PC-3 (cell line): Measurements from ENCODE around the gene SLC34A1. TPM values are rescaled to one million over a fixed set of nuclear protein-coding genes. Genes with fewer than 3 reads are reported as not detected.

Experiments
- ATAC-seq: fragments of 200-7000 bp; cut with Tn5 transposase; 2 replicates; pipeline ENCODE4 v1.9.1; 2020; ENCODE audit warnings: mild to moderate bottlenecking, moderate library complexity
- BruUV-seq: library from RNA; stranded (reverse); fragments of 400-500 nt; replicated peaks from 2 replicates; lab custom pipeline; 2021; lab: Mats Ljungman, UMichigan
- CTCF ChIA-PET: fragments of 300-600 bp; sonication (Branson Sonifier 250); formaldehyde crosslinking; loops from one replicate; lab custom pipeline; 2022; ENCODE audit warnings: antibody characterized with exemption; lab: Charles Lee
- POLR2A ChIA-PET: fragments of 300-600 bp; sonication (Branson Sonifier 250); formaldehyde crosslinking; loops from one replicate; lab custom pipeline; 2022; ENCODE audit warnings: antibody characterized with exemption; ENCODE audit not compliant: unreplicated experiment; lab: Charles Lee
- DNase-seq: peaks from one replicate; pipeline ENCODE4 v3.0.0-alpha.2; 2015
- H2AFZ ChIP-seq: fragments of 300-600 bp; sonication (generic); 2 replicates; pipeline ENCODE4 v1.6.0; 2016; ENCODE audit warnings: antibody characterized with exemption, low read length
- H3F3A ChIP-seq: fragments of 300-600 bp; sonication (generic); one replicate; pipeline ENCODE4 v1.6.0; 2017; ENCODE audit warnings: antibody characterized with exemption, low read length, control low read depth, mild to moderate bottlenecking; ENCODE audit not compliant: unreplicated experiment
- H3K27ac ChIP-seq: fragments of 300-600 bp; sonication (generic); 2 replicates; pipeline ENCODE4 v1.5.1; 2016; ENCODE audit warnings: mild to moderate bottlenecking, low read length
- H3K27me3 ChIP-seq: fragments of 300-600 bp; sonication (generic); 2 replicates; pipeline ENCODE4 v1.6.1; 2016; ENCODE audit warnings: low read length, mixed read lengths
- H3K36me3 ChIP-seq: fragments of 300-600 bp; sonication (generic); 2 replicates; pipeline ENCODE4 v1.6.1; 2016; ENCODE audit warnings: low read depth, mixed run types, low read length, mixed read lengths
- H3K4me1 ChIP-seq: fragments of 300-600 bp; sonication (generic); 2 replicates; pipeline ENCODE4 v1.5.1; 2016; ENCODE audit warnings: low read length; ENCODE audit not compliant: insufficient read depth
- H3K4me2 ChIP-seq: fragments of 300-600 bp; sonication (generic); 2 replicates; pipeline ENCODE4 v1.6.0; 2016; ENCODE audit warnings: low read length
- H3K4me3 ChIP-seq: fragments of 300-600 bp; sonication (generic); 2 replicates; pipeline ENCODE4 v1.5.1; 2016; ENCODE audit warnings: mild to moderate bottlenecking, low read length, mixed read lengths
- H3K79me2 ChIP-seq: fragments of 300-600 bp; sonication (generic); 2 replicates; pipeline ENCODE4 v1.6.1; 2017; ENCODE audit warnings: low read length, mixed read lengths
- H3K9ac ChIP-seq: fragments of 300-600 bp; sonication (generic); 2 replicates; pipeline ENCODE4 v1.6.0; 2016; ENCODE audit warnings: mild to moderate bottlenecking, low read length
- H3K9me2 ChIP-seq: fragments of 300-600 bp; sonication (generic); replicated peaks from 2 replicates; pipeline ENCODE4 v1.6.1; 2016; ENCODE audit warnings: mixed run types, low read length, mixed read lengths
- H3K9me3 ChIP-seq: fragments of 300-600 bp; sonication (generic); 2 replicates; pipeline ENCODE4 v1.6.1; 2016; ENCODE audit warnings: low read length, mixed read lengths
- H4K20me1 ChIP-seq: fragments of 300-600 bp; sonication (generic); 2 replicates; pipeline ENCODE4 v1.6.1; 2016; ENCODE audit warnings: low read length, mixed read lengths
- EZH2 ChIP-seq: fragments of 300-600 bp; sonication (generic); IDR thresholded peaks from one replicate; pipeline ENCODE4 v1.6.1; 2017; ENCODE audit warnings: antibody characterized with exemption, mild to moderate bottlenecking, low read length; ENCODE audit not compliant: unreplicated experiment
- EZH2phosphoT487 ChIP-seq: fragments of 300-600 bp; sonication (generic); IDR thresholded peaks from 2 replicates; pipeline ENCODE4 v1.6.1; 2018; ENCODE audit warnings: mild to moderate bottlenecking, antibody characterized with exemption, low read length, borderline replicate concordance
- intact Hi-C: fragments of 100-400 bp; cut with micrococcal nuclease; formaldehyde crosslinking; loops from 2 replicates; pipeline ENCODE4 v1.9.0; 2023
- total RNA-seq: library from RNA; depleted of rRNA; stranded (reverse); fragments of >200 nt; gene quantifications from 2 replicates; pipeline ENCODE4 v1.2.3, GENCODE V29; 2014
- TF ChIP-seq, protein P1 (sequence below): fragments of 300-600 bp; sonication (generic); conservative IDR thresholded peaks from 2 replicates; pipeline ENCODE4 v1.5.1; 2017; ENCODE audit warnings: antibody characterized with exemption, low read depth, mild to moderate bottlenecking, low read length

SLC34A1 gene
- total RNA-seq, 1 experiment from 2014 or later: 0.07 TPM

DNA sequence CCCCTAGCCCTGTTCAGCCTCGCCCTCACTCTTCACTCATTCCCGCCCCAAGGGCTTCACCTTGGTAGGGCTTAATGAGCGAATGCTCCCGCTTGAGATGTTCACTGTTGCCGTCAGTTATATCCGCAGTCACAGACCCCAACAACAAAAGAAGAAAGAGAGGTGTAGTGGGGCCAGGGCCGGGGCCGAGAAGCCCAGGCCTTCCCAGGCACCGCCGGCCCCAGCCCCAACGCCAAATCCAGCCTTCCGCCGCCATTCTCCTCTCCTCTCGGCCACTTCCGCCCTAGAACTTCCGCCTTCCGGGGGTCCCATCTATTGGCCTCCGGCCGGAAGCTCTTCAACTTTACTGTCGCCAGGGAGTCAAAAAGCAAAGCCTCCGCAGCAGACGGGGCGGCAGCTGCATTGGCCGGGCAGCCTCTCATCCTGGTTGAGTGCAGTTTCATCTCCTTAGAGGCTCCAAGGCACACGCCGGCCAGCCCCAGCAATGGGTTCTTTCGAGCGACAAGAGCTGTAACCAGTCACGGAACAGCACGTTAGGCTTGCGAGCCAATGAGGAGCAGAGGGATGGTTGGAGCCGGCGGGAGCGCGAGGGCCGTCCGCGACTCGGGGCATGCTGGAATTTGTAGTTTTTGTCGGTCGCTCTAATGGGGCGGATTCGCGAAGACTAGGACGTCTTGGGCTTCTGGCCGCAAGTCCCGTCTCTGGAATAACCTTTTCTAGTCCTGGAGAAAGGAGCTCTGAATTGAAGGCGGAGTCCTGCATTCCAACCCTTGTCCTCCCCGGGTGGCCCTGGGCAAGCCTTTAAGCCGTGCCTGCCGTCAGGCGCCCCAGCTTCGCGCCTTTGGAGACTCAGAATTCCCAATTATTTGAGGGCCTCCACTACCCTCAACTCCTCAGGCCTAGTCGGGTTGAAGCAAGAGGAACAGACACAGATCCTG, 32.6 kb upstream of the SLC34A1 start, which contains the start of gene LMAN2:
TSS of gene LMAN2 (minus strand) at position 277 of the 938 bp plus-strand sequence. CDS start at position 256, 21 bp downstream.
- H3K9me3 ChIP-seq: no peaks in the 10 kb centered on the region
- intact Hi-C loops: no loop called here
- peaks cover 36% of the 10 kb centered on the region for H3K4me1 ChIP-seq
- H4K20me1 ChIP-seq: 0 out of 2 replicates have a peak, but pooled peaks cover 5% of the 10 kb centered on the region
- H2AFZ ChIP-seq: peak within 1 kb of the TSS; percentile 97
- peak within 1 kb of the TSS; percentile 93 for H3K4me3 ChIP-seq
- no peak for TF ChIP-seq EZH2
- TF ChIP-seq, protein P1, sequence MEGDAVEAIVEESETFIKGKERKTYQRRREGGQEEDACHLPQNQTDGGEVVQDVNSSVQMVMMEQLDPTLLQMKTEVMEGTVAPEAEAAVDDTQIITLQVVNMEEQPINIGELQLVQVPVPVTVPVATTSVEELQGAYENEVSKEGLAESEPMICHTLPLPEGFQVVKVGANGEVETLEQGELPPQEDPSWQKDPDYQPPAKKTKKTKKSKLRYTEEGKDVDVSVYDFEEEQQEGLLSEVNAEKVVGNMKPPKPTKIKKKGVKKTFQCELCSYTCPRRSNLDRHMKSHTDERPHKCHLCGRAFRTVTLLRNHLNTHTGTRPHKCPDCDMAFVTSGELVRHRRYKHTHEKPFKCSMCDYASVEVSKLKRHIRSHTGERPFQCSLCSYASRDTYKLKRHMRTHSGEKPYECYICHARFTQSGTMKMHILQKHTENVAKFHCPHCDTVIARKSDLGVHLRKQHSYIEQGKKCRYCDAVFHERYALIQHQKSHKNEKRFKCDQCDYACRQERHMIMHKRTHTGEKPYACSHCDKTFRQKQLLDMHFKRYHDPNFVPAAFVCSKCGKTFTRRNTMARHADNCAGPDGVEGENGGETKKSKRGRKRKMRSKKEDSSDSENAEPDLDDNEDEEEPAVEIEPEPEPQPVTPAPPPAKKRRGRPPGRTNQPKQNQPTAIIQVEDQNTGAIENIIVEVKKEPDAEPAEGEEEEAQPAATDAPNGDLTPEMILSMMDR: no peak
- TF ChIP-seq EZH2phosphoT487: no peak
- H3K36me3 ChIP-seq: peaks cover 4% of the 10 kb centered on the region; the same call in 1 of the 2 replicates
- peak; percentile 94 for ATAC-seq
- no TSS peak for BruUV-seq
- CTCF ChIA-PET: interaction anchor here (1.6 kb wide), 1 partner anchor 19 kb away, joined by 7 read pairs; no protein-coding TSS in a partner anchor
- peak within 1 kb of the TSS; percentile 93 for H3K27ac ChIP-seq
- H3K27me3 ChIP-seq: no peaks in the 10 kb centered on the region
- peak within 1 kb of the TSS; percentile 96 for H3K4me2 ChIP-seq
- peak within 1 kb of the TSS; percentile 95 for H3K9ac ChIP-seq
- H3K79me2 ChIP-seq: peaks cover 48% of the 10 kb centered on the region
- peak; percentile 94 for DNase-seq
- H3K9me2 ChIP-seq: no peaks in the 10 kb centered on the region
- POLR2A ChIA-PET: interaction anchor here (0.7 to 0.8 kb wide), 4 partner anchors 27 to 813 kb away, joined by 3 to 11 read pairs (median 4); no protein-coding TSS in a partner anchor
- peaks cover 8% of the 10 kb centered on the region for H3F3A ChIP-seq

DNA sequence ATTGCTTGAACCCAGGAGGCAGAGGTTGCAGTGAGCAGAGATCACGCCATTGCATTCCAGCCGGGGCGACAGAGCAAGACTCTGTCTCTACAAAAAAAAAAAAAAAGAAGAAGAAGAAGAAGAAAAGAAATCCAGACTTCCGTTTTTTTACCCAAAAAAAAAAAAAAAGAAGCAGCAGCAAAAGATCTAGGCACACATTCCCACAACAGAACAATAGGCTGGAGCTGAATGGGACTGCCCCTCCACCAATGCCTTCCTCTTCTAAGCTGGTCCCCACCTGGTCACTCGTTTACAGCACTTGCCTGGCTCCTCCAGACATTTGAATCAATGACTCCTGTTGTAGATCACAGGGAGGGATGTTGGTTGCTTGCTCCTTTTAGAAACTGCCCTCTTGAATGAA, 31.1 kb upstream of the SLC34A1 start:
- TF ChIP-seq, protein P1: no peak
- TF ChIP-seq EZH2phosphoT487 (no peak), EZH2 (no peak)
- H3K27ac ChIP-seq: no peak overlapping the region
- CTCF ChIA-PET: no interaction called here
- BruUV-seq: no TSS peak
- no peak overlapping the region for H2AFZ ChIP-seq
- no peaks in the 10 kb centered on the region for H3K9me3 ChIP-seq
- no peak overlapping the region for H3K9ac ChIP-seq
- H3K4me2 ChIP-seq: no peak overlapping the region
- intact Hi-C loops: no loop called here
- no peaks in the 10 kb centered on the region for H4K20me1 ChIP-seq
- no peaks in the 10 kb centered on the region for H3K27me3 ChIP-seq
- POLR2A ChIA-PET: no interaction called here
- no peaks in the 10 kb centered on the region for H3K9me2 ChIP-seq
- H3K36me3 ChIP-seq: no peaks in the 10 kb centered on the region
- ATAC-seq (no peak), DNase-seq (no peak)
- no peak overlapping the region for H3K4me3 ChIP-seq
- H3K79me2 ChIP-seq: peaks cover 34% of the 10 kb centered on the region
- peaks cover 8% of the 10 kb centered on the region for H3F3A ChIP-seq
- peaks cover 37% of the 10 kb centered on the region for H3K4me1 ChIP-seq
